HG03575 (cell line): ENCODE results near the gene BSN.

Source experiments
- ATAC-seq: cut with Tn5 transposase; IDR thresholded peaks from one replicate; pipeline ENCODE4 v1.9.1; 2021; ENCODE audit not compliant: unreplicated experiment, insufficient number of reproducible peaks, low FRiP score; ENCODE audit errors: extremely low read depth

The BSN gene, protein sequence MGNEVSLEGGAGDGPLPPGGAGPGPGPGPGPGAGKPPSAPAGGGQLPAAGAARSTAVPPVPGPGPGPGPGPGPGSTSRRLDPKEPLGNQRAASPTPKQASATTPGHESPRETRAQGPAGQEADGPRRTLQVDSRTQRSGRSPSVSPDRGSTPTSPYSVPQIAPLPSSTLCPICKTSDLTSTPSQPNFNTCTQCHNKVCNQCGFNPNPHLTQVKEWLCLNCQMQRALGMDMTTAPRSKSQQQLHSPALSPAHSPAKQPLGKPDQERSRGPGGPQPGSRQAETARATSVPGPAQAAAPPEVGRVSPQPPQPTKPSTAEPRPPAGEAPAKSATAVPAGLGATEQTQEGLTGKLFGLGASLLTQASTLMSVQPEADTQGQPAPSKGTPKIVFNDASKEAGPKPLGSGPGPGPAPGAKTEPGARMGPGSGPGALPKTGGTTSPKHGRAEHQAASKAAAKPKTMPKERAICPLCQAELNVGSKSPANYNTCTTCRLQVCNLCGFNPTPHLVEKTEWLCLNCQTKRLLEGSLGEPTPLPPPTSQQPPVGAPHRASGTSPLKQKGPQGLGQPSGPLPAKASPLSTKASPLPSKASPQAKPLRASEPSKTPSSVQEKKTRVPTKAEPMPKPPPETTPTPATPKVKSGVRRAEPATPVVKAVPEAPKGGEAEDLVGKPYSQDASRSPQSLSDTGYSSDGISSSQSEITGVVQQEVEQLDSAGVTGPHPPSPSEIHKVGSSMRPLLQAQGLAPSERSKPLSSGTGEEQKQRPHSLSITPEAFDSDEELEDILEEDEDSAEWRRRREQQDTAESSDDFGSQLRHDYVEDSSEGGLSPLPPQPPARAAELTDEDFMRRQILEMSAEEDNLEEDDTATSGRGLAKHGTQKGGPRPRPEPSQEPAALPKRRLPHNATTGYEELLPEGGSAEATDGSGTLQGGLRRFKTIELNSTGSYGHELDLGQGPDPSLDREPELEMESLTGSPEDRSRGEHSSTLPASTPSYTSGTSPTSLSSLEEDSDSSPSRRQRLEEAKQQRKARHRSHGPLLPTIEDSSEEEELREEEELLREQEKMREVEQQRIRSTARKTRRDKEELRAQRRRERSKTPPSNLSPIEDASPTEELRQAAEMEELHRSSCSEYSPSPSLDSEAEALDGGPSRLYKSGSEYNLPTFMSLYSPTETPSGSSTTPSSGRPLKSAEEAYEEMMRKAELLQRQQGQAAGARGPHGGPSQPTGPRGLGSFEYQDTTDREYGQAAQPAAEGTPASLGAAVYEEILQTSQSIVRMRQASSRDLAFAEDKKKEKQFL (N-terminal part only)

DNA sequence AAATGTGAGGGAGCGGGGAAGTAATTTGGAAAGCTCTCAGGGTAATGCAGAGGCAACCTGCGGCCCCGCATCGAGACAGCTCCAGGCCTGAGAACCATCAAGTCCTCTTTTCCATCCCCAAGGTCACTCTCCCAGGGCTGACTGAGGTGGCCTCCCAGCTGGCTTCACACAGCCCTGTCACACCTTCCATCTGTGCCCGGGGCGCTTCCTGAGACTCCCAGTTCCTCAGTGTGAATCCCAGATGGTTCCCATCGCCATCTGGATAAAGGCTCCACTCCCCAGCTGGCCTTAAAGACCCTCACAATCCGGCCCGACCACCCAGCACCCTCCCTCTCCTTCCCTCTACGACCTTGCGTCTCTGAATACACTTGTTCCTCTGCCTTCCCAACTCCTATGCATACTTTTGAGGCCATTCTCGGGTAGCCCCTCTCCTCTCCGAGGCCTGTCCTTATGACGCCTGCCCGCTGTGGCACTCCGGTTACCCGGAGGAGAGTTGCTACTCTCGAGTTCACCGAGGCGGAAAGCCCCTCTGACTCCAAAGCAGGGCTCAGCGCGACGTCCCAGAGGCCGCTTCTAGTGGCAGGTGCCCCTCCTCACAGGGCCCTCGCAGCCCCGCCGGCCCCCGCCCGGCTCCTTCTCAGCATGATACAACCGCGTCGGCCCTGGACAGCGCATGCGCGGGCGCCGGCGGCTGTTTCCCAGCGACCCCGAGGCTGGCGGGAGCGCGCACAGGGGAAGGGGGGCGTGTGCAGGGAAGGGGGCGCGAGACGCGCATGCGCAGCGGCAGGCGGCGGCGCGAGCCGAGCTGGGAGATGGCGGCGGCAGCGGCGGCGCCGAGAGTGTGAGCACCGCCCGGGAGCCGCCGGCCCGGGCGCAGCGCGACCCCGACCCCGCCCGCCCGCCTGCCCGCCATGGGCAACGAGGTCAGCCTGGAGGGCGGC is at the start of gene BSN:
Gene BSN (plus strand): TSS at position 786 of the 941 bp plus-strand sequence. CDS start 126 bp downstream, at position 912.
- no peak for ATAC-seq

DNA sequence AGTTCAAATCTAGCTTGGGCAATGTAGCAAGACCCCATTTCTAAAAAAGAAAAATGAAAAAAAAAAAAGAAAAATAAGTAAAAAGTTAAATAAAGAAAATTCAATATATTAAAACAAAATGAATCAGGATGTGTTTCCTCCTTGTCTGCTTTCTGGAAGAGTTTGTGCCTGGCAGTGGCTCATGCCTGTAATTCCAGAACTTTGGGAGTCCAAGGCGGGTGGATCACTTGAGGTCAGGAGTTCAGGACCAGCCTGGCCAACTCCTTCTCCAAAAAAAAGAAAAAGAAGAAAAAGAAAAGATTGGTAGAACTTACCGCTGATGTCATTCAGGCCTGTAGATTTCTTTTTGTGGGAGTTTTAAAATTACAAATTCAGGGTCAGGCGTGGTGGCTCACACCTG is 47.4 kb upstream of the BSN start:
- no peak for ATAC-seq

DNA sequence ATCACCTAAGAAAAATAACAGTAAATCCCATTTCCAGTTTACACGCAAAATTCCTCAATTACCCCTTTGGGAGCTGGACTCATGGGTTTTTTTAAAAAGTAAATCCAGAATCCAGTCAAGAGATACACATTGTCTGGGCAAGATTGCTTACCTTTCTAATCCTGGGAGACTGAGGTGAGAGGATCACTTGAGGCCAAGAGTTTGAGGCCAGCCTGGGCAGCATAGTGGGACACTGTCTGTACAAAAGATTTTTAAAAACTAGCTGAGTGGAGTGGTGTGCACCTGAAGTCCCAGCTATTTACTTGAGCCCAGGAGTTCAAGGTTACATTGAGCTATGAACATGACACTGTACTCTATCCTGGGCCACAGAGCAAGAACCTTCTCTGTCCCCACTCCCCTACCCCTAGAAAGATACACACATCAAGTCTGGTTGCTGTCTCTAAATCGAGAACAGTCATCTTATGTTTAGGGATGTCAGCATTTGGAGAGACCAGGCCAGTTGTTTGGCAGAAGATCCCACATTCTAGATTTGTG is 45.2 kb upstream of the BSN start:
- no peak for ATAC-seq

GRCh38 chr3:49511639-49512038 is 42.6 kb upstream of the BSN start:
- ATAC-seq = no peak

- ATAC-seq = no peak
Observed at GRCh38 chr3:49512781-49513355, 41.4 kb upstream of the BSN start.

- no peak for ATAC-seq
Observed at GRCh38 chr3:49513494-49514124, 40.7 kb upstream of the BSN start.

GRCh38 chr3:49518016-49518415 is 36.3 kb upstream of the BSN start:
- ATAC-seq = no peak

GRCh38 chr3:49518441-49518840 is 35.8 kb upstream of the BSN start:
- no peak for ATAC-seq

DNA sequence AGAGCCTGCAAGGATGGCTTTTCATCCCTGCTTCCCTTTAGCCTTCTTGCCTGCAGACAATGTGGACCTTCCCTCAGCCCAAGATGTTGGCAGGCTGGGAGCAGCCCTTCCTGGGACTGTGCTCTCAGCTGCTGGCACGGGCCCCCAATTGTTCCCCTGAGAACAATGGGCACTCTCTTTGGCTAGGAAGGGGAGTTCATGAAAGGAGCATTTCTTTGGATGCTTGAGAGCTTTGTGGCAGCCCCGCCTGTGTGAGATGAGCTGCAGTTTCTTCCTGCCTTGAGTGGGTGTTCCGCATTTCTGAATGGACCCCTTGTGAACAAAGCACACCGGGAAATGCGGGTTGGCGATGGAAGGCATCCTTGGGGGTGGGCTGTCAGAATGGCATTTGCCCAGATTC is 35.0 kb upstream of the BSN start:
- ATAC-seq = no peak

DNA sequence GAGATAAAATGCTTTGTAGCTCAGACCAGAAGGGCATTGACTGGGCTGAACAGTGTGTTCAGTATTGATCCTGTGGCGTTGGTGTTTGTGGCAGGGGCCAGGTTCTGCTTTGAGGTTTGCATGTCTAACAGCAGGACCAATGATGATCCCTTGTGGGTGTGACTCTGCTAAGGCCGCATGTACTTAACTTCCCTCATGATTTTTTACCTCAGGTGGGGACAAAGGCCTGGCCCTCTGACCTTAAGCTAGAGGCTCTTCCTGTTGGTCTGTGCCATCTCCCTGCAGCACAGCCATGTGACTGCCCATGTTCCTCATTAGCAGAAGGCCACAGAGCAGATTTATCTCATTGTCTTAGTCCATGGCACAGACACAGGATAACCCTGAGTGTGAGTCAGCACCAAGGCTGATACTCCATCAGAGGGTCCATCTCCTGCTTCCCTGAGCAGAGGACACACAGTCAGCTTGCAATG is 34.3 kb upstream of the BSN start:
- ATAC-seq = no peak

GRCh38 chr3:49523756-49524747 is 30.2 kb upstream of the BSN start:
- no peak for ATAC-seq

GRCh38 chr3:49529567-49529966 is 24.7 kb upstream of the BSN start:
- ATAC-seq = no peak

DNA sequence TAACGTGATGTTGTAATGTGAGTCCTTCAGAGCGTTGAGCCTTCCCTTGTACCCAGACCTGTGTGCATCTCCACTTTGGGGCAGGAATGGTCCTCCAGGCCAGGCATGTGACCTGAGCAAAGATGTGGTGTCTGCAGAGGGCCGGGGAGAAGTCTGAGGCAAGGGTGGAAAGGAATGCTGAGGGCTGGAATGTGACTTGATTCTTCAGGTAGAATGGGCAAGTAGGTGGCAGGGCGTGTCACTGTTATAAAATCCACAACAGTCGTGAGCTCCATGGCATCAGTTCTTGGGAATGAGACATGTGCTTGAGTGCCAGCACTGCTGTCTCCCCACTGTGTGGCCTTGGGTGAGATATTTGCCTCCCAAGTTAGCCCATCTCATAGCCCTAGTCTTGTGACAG is 24.0 kb upstream of the BSN start:
- no peak for ATAC-seq

GRCh38 chr3:49530701-49531100 is 23.6 kb upstream of the BSN start:
- no peak for ATAC-seq

DNA sequence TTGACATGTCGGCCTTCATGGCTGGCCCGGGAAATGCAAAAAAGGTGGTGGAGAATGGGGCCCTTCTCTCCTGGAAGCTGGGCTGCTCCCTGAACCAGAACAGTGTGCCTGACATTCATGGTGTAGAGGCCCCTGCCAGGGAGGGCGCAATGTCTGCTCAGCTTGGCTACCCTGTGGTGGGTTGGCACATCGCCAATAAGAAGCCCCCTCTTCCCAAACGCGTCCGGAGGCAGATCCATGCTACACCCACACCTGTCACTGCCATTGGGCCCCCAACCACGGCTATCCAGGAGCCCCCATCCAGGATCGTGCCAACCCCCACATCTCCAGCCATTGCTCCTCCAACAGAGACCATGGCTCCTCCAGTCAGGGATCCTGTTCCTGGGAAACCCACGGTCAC is 23.1 kb upstream of the BSN start:
- ATAC-seq = no peak

DNA sequence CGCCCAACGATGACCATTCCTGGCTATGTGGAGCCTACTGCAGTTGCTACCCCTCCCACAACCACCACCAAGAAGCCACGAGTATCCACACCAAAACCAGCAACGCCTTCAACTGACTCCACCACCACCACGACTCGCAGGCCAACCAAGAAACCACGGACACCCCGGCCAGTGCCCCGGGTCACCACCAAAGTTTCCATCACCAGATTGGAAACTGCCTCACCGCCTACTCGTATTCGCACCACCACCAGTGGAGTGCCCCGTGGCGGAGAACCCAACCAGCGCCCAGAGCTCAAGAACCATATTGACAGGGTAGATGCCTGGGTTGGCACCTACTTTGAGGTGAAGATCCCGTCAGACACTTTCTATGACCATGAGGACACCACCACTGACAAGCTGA is 22.6 kb upstream of the BSN start:
- ATAC-seq = no peak
